Measurements from ENCODE around the gene NANS. TPM values are rescaled to one million over a fixed set of nuclear protein-coding genes. Genes with fewer than 3 reads are reported as not detected.

Gene NANS
- total RNA-seq, 1 experiment from 2014 or later: 40.4 TPM

GRCh38 chr9:98100456-98100855, 43.9 kb downstream of the NANS start:
- Histone ChIP-seq H3K56ac (ENCODE audit: insufficient read length, low read depth, low read length) (no peak overlapping the region), H3K9me3 (ENCODE audit: control insufficient read depth, low read depth, low read length) (no peaks in the 10 kb centered on the region), H2BK20ac (ENCODE audit: low read depth, low read length, poor library complexity, severe bottlenecking) (no peak overlapping the region), H3K4me2 (ENCODE audit: insufficient read depth, insufficient read length, low read length) (no peak overlapping the region), H3K23me2 (ENCODE audit: insufficient read length, low read depth, low read length, poor library complexity, severe bottlenecking) (no peaks in the 10 kb centered on the region), H4K91ac (ENCODE audit: insufficient read length, low read depth, low read length) (no peak overlapping the region), H3K27ac (ENCODE audit: insufficient read length, low read depth, low read length) (no peak overlapping the region), H2AFZ (ENCODE audit: low read length) (no peak overlapping the region), H3K4me1 (ENCODE audit: insufficient read depth, low read length) (no peaks in the 10 kb centered on the region; the same call in 1 of the 2 replicates), H2BK5ac (ENCODE audit: insufficient read length, low read length) (no peak overlapping the region), H3K18ac (ENCODE audit: insufficient read length, low read depth, low read length) (no peak overlapping the region), H3K27me3 (ENCODE audit: insufficient read depth, low read length) (no peaks in the 10 kb centered on the region), H2AK5ac (ENCODE audit: insufficient read length, low read length) (no peak overlapping the region), H4K5ac (ENCODE audit: insufficient read length, low read depth, low read length) (no peak overlapping the region), H2BK120ac (ENCODE audit: low read depth, low read length, poor library complexity, severe bottlenecking) (no peak overlapping the region), H3K14ac (ENCODE audit: insufficient read depth, low read length) (no peak overlapping the region), H3K9ac (ENCODE audit: extremely low read depth, insufficient read length, low read length) (no peak overlapping the region), H4K8ac (replicated peaks; ENCODE audit: insufficient read length, low read depth, low read length) (no peak overlapping the region), H3T11ph (ENCODE audit: low read length) (no peak overlapping the region), H3K79me1 (ENCODE audit: insufficient read depth, low read depth, low read length, poor library complexity, severe bottlenecking) (no peaks in the 10 kb centered on the region), H4K20me1 (ENCODE audit: control insufficient read depth, insufficient read depth, insufficient read length) (no peaks in the 10 kb centered on the region), H2BK12ac (ENCODE audit: insufficient read length, low read depth, low read length) (no peak overlapping the region), H2BK15ac (ENCODE audit: low read depth, low read length) (no peak overlapping the region), H3K79me2 (ENCODE audit: insufficient read depth, low read length) (no peaks in the 10 kb centered on the region), H3K4ac (ENCODE audit: low read depth, low read length) (no peak overlapping the region), H3K23ac (ENCODE audit: insufficient read length, low read depth, low read length) (no peak overlapping the region)
- Mint-ChIP-seq H3K9me3 (no peaks in the 10 kb centered on the region), H3K27ac (no peak overlapping the region), H3K4me1 (peaks cover 11 to 15% of the 10 kb centered on the region in 2 experiments), H3K36me3 (ENCODE audit: insufficient read depth in 1 of 3, low read depth in 3 of 3) (peaks cover 0 to 13% (median 8%) of the 10 kb centered on the region in 3 experiments; a peak in 4 of 7 replicates), H3K27me3 (ENCODE audit: low read depth) (no peaks in the 10 kb centered on the region), H3K4me3 (no peak overlapping the region)
- DNase-seq: no peak
- no peak for TF ChIP-seq CTCF (conservative IDR thresholded peaks at IDR 0.05)
